Right atrium auricular region (tissue), 2 donors: ENCODE results near the gene PIP4K2C. TPM values are rescaled to one million over a fixed set of nuclear protein-coding genes. Genes with fewer than 3 reads are reported as not detected.

Source experiments
- DNase-seq: peaks from one replicate; pipeline ENCODE4 v3.0.0-alpha.2; 2019; ENCODE audit warnings: low spot score
- H3K27ac ChIP-seq, 2 donors: fragments of 200-600 bp; sonication (generic); 1 replicate in 1 of 2; 2 replicates in 1 of 2; pipeline ENCODE4 v1.5.1; 2016 to 2019
- H3K27me3 ChIP-seq, 2 donors: fragments of 200-600 bp; sonication (generic); one replicate each; pipeline versions ENCODE4 v1.5.1 to v1.6.0; 2017 to 2019
- H3K36me3 ChIP-seq: fragments of 200-600 bp; sonication (generic); one replicate; pipeline ENCODE4 v1.5.1; 2016
- H3K4me1 ChIP-seq, 2 donors: fragments of 200-600 bp; sonication (generic); one replicate each; pipeline versions ENCODE4 v1.5.1 to v1.6.0; 2017 to 2019
- H3K4me3 ChIP-seq, 2 donors: fragments of 200-600 bp; sonication (generic); 1 replicate in 1 of 2; 2 replicates in 1 of 2; pipeline ENCODE4 v1.5.1; 2017 to 2019; ENCODE audit warnings: mild to moderate bottlenecking in 1 of 2, moderate library complexity in 1 of 2
- H3K9me3 ChIP-seq, 2 donors: fragments of 200-600 bp; sonication (generic); one replicate each; pipeline ENCODE4 v1.5.1; 2019
- CTCF ChIP-seq, 2 donors: fragments of 200-600 bp; sonication (generic); IDR thresholded peaks; one replicate each; pipeline ENCODE4 v1.5.1; 2019; ENCODE audit warnings: antibody characterized with exemption in 2 of 2
- total RNA-seq, 2 donors: library from RNA; depleted of rRNA; stranded (reverse); fragments of >200 nt; gene quantifications; one replicate each; pipeline ENCODE4 v1.1.0, GENCODE V29; 2016

Gene PIP4K2C
- total RNA-seq, 2 donors from 2014 or later: 22.1 to 25.2 TPM

GRCh38 chr12:57605811-57606311 lies 14.9 kb downstream of the PIP4K2C start:
- no peak for DNase-seq
- Histone ChIP-seq H3K4me3 (peak overlapping the region in 1 of 2 donors; percentile 69), H3K9me3 (no peaks in the 10 kb centered on the region), H3K36me3 (peaks cover 12% of the 10 kb centered on the region), H3K4me1 (peaks cover 0 to 41% of the 10 kb centered on the region in 2 donors), H3K27me3 (no peaks in the 10 kb centered on the region), H3K27ac (peak overlapping the region; percentile 88 to 98)
- TF ChIP-seq CTCF (IDR thresholded peaks at IDR 0.05): no peak

- H3K27ac ChIP-seq: no peak overlapping the region
Measured at GRCh38 chr12:57606399-57606798, 15.4 kb downstream of the PIP4K2C start.

GRCh38 chr12:57606821-57607220 lies 15.8 kb downstream of the PIP4K2C start:
- no peak overlapping the region for H3K27ac ChIP-seq
- TF ChIP-seq CTCF (IDR thresholded peaks at IDR 0.05): no peak
- peaks cover 0 to 51% of the 10 kb centered on the region in 2 donors for H3K4me1 ChIP-seq

More at GRCh38 chr12:57606399-57606798, 15.4 kb downstream of the PIP4K2C start:
- no peak for DNase-seq
- TF ChIP-seq CTCF (IDR thresholded peaks at IDR 0.05): no peak
- no peaks in the 10 kb centered on the region for H3K27me3 ChIP-seq
- H3K4me1 ChIP-seq: peaks cover 0 to 47% of the 10 kb centered on the region in 2 donors
- no peak overlapping the region for H3K4me3 ChIP-seq
- H3K36me3 ChIP-seq: peaks cover 6% of the 10 kb centered on the region
- H3K9me3 ChIP-seq: no peaks in the 10 kb centered on the region

GRCh38 chr12:57607958-57608663 lies 17.1 kb downstream of the PIP4K2C start:
- H3K27ac ChIP-seq: peak overlapping the region in 1 of 2 donors; percentile 85
- DNase-seq: no peak
- H3K9me3 ChIP-seq: no peaks in the 10 kb centered on the region
- peaks cover 0 to 63% of the 10 kb centered on the region in 2 donors for H3K4me1 ChIP-seq
- H3K4me3 ChIP-seq: no peak overlapping the region
- H3K36me3 ChIP-seq: no peaks in the 10 kb centered on the region
- no peak for TF ChIP-seq CTCF (IDR thresholded peaks at IDR 0.05)
- H3K27me3 ChIP-seq: no peaks in the 10 kb centered on the region

More at GRCh38 chr12:57606821-57607220, 15.8 kb downstream of the PIP4K2C start:
- H3K36me3 ChIP-seq: peaks cover 2% of the 10 kb centered on the region
- no peaks in the 10 kb centered on the region for H3K27me3 ChIP-seq
- no peaks in the 10 kb centered on the region for H3K9me3 ChIP-seq
- no peak for DNase-seq
- no peak overlapping the region for H3K4me3 ChIP-seq

- DNase-seq: no peak
- Histone ChIP-seq H3K36me3 (no peaks in the 10 kb centered on the region), H3K4me1 (peaks cover 0 to 62% of the 10 kb centered on the region in 2 donors), H3K4me3 (no peak overlapping the region), H3K27ac (peak overlapping the region; percentile 85 to 87), H3K9me3 (no peaks in the 10 kb centered on the region), H3K27me3 (no peaks in the 10 kb centered on the region)
- TF ChIP-seq CTCF (IDR thresholded peaks at IDR 0.05): no peak
Measured at GRCh38 chr12:57609101-57609780, 18.2 kb downstream of the PIP4K2C start.
